NCI-H146 (cell line): ENCODE data around the gene RHOXF2B.
"Not testable (repeated sequence)": the region's sequence is repeated elsewhere in the genome, so short reads cannot be mapped to it uniquely, and the experiment has no call there.

Experiments
- DNase-seq: peaks from one replicate; lab custom pipeline; 2025; lab: John Stamatoyannopoulos, UW

RHOXF2B gene

GRCh38 chrX:120077590-120077989 is at the start of gene RHOXF2B:
Gene RHOXF2B, minus strand, starts transcription at chrX:120077690. Its CDS starts 138 bp downstream, at chrX:120077552.
- not testable (repeated sequence) for DNase-seq

- DNase-seq, result no peak
Observed at GRCh38 chrX:120125444-120125843, 48.0 kb upstream of the RHOXF2B start.

GRCh38 chrX:120120223-120120622 is 42.7 kb upstream of the RHOXF2B start:
- no peak for DNase-seq

- DNase-seq, result no peak
Observed at GRCh38 chrX:120115438-120115963, 38.0 kb upstream of the RHOXF2B start, which contains the start of gene RHOXF1. Gene RHOXF1, minus strand, starts transcription at chrX:120115913. Its CDS starts 51 bp downstream, at chrX:120115862.

- DNase-seq, result no peak
Observed at GRCh38 chrX:120111611-120112010, 34.1 kb upstream of the RHOXF2B start.

- DNase-seq, result no peak
Observed at GRCh38 chrX:120109378-120109777, 31.9 kb upstream of the RHOXF2B start.

GRCh38 chrX:120104707-120105106 is 27.2 kb upstream of the RHOXF2B start:
- DNase-seq, result not testable (repeated sequence)

- not testable (repeated sequence) for DNase-seq
Observed at GRCh38 chrX:120101057-120101456, 23.6 kb upstream of the RHOXF2B start.

GRCh38 chrX:120090208-120090607 is 12.7 kb upstream of the RHOXF2B start:
- DNase-seq, result no peak

- no peak for DNase-seq
Observed at GRCh38 chrX:120087289-120088017, 10.0 kb upstream of the RHOXF2B start.

- DNase-seq, result not testable (repeated sequence)
Observed at GRCh38 chrX:120085553-120086185, 8.2 kb upstream of the RHOXF2B start.

GRCh38 chrX:120066169-120066568 is 11.3 kb downstream of the RHOXF2B start:
- DNase-seq, result not testable (repeated sequence)

GRCh38 chrX:120042712-120043111 is 34.8 kb downstream of the RHOXF2B start:
- DNase-seq, result not testable (repeated sequence)

- not testable (repeated sequence) for DNase-seq
Observed at GRCh38 chrX:120042247-120042646, 35.2 kb downstream of the RHOXF2B start.

GRCh38 chrX:120040176-120040575 is 37.3 kb downstream of the RHOXF2B start:
- DNase-seq, result not testable (repeated sequence)

GRCh38 chrX:120039087-120039733 is 38.3 kb downstream of the RHOXF2B start:
- not testable (repeated sequence) for DNase-seq

GRCh38 chrX:120036704-120037103 is 40.8 kb downstream of the RHOXF2B start:
- DNase-seq, result no peak

- not testable (repeated sequence) for DNase-seq
Observed at GRCh38 chrX:120035522-120036309, 41.8 kb downstream of the RHOXF2B start.

- no peak for DNase-seq
Observed at GRCh38 chrX:120029354-120029753, 48.1 kb downstream of the RHOXF2B start.

- DNase-seq, result no peak
Observed at GRCh38 chrX:120023259-120023658, 54.2 kb downstream of the RHOXF2B start.

GRCh38 chrX:120022763-120023162 is 54.7 kb downstream of the RHOXF2B start:
- DNase-seq, result no peak
